HG03175 (cell line): ENCODE results near the gene PLA2G4C.

ENCODE experiments used
- ATAC-seq: cut with Tn5 transposase; IDR thresholded peaks from one replicate; pipeline ENCODE4 v1.9.1; 2021; ENCODE audit warnings: mild to moderate bottlenecking, moderate library complexity; ENCODE audit not compliant: unreplicated experiment

PLA2G4C gene

DNA sequence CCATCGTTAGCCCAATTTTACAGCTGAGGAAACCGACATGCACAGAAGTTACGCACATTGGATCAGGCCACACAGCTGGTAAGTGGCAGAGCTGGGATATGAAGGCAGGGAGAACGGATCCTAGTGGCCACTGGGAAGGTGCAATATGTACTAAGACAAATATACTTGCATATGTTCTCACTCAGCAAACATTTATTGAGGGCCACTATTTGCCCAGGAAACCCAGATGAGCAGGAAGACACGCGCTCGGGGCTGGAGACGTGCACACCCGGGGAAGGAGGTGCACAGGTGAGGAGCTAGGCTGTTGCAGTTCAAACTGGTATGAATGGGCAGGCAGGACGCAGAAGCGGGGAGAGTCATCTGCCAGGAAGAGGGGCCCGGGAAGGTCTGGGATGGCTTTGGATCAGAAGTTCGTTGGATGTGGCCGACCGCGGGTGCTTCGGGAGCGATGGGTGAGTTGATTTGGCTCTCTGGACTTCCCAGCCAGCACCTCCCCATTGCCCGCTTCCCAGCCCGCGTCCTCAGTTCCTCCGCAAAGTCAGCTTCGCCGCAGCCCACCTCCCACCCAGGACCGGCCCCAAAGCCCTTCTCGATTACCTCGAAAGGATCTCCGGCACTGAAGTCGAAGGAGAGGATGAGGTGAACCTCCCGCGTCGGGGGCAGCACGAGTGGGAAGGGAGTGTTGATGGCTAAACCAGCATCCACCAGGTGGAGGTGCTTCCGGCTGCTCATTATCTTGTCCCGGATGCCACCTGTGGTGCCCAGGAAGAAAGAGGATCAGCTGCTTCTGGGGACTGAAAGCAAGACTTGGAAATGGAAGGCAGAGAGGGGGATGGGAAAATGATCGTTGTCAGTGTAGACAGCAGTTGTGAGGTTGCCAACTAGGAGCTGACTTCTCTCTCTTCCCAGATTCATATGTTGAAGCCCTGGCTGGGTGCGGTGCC, 48.9 kb downstream of the PLA2G4C start:
- no peak for ATAC-seq

DNA sequence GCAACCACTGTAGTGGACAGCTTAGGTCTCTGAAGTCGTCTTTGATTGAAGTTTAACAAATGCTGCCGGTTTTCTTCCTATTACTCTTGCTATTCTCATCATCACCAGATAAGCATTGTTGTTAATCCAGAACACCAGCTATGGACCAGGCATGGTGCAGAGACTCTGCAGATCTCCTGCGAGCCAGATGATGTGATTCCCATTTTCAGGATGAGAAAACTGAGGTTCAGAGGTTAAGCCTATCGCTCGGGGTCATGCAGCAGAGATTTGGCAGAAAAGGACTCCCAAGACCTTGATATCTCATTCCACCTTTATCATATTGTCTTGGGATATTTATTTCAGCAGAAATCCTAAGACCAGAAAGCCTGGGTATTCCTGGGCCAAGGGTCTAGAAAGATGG, 50.2 kb downstream of the PLA2G4C start:
- no peak for ATAC-seq

DNA sequence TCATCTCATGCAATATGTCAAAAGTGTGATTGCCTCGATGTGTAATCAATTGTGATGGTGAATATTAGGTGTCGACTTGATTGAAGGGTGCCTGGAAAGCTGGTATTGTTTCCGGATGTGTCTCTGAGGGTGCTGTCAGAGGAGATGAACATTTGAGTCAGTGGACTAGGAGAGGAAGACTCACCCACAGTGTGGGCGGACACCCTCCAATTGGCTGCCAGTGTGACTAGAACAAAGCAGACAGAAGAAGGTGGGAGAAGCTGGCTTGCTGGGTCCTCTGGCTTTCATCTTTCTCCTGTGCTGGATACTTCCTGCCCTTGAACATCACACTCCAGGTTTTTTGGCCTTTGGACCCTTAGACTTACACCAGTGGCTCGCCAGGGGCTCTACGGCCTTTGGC, 51.3 kb downstream of the PLA2G4C start:
- ATAC-seq, result no peak

DNA sequence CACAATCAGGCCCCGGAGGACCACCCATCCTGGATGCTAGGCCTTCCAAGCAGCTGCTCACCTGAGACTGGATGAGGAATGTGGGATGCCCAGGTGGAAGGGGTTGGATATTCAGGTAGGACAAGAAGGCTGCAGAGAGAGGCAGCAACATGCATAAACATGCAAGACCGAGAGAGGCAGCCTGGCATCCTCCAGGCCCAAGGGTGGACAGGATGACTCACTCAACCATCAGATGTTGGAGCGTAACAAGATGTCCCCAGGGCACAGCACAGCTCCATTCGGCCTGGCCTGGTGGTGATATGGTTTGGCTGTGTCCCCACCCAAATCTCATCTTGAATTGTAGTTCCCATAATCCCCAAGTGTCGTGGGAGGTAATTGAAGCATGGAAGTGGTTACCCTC, 56.8 kb downstream of the PLA2G4C start:
- no peak for ATAC-seq

DNA sequence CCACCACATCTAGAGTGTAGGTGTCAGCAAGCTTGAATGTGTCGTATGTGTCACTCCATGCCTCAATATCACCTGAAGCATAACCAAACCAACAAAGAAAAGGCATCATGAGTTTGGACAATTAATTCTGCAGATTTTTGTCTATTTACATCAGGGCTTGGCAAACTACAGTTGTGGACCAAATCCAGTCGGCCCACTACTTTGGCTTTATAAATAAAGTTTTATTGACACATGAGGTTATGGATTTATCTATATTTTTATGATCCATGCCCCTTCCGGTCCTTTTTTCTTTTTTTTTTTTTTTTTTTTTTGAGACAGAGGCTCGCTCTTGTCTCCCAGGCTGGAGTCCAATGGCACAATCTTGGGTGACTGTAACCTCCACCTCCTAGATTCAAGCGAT, 57.5 kb downstream of the PLA2G4C start:
- ATAC-seq, result no peak

DNA sequence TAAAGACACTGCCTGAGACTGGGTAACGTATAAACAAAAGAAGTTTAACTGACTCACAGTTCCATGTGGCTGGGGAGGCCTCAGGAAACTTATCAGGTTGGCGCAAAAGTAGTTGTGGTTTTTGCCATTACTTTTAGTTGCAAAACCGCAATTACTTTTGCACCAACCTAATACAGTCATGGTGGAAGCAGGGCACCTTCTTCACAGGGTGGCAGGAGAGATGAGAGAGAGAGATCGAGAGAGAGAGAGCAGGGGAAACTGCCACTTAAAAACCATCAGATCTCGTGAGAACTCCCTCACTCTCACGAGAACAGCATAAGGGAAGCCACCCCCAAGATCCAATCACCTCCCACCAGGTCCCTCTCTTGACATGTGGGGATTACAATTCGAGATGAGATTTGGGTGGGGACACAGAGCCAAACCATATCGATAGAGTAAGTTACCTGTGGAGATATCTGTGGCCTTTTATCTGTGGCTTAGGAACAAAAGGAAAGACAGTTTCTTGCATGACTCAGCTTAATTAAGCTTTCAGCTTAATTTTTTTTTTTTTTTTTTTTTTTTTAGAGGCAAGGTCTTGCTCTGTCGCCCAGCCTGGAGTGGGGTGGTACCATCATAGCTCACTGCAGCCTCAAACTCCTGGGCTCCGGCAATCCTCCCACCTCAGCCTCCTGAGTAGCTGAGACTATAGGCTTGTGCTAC, 59.1 kb downstream of the PLA2G4C start:
- ATAC-seq, result no peak

DNA sequence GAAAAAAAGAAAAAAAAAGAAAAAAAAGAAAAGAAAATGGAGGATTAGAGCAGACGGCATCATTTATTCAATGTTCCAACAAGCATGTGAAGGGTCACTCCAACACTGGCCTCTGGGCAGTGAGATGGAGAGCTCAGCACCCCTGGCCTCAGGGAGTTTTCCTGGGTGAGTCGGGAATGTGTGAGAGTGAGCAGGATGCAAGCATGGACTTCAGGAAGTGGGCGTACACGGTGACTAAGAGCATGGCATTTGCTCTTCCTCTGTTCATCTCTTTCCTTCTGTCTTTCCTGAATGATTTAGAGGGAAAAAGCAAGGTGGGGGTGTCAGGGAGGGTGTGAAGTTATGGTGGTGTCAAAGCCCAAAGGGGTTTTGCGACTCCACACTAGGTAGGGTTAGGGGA, 66.1 kb downstream of the PLA2G4C start:
- ATAC-seq, result no peak

DNA sequence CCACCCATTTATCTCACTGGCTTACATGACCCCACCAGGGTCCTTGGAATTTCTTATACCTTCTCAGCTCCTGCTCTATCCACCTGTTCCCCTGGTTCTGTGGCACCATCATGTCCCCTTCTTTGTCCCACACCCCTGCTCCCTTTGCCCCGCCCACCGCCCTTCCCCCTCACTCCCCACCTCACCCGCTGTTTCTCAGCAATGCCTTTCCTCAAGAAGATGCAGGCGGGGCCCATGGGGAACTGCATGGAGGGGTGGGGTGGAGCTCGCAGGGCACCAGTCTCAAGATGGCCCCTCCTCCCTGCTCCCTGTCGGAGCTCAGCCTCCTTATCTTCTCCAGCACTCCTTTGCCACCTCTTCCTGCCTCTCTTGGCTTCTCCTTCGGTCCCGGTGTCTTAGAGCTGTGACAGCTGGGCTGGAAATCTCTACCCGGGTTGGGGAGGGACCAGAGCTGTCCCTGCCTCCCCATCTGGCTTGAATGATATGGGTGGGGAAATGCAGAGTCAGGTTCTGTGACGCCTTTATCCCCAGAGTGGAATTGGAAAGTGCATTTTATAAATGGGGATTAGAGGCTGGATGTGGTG, 66.8 kb downstream of the PLA2G4C start, which contains the start of gene CABP5:
TSS of gene CABP5 (minus strand) at position 405 of the 584 bp plus-strand sequence. CDS start at position 248, 157 bp downstream.
- ATAC-seq, result no peak

DNA sequence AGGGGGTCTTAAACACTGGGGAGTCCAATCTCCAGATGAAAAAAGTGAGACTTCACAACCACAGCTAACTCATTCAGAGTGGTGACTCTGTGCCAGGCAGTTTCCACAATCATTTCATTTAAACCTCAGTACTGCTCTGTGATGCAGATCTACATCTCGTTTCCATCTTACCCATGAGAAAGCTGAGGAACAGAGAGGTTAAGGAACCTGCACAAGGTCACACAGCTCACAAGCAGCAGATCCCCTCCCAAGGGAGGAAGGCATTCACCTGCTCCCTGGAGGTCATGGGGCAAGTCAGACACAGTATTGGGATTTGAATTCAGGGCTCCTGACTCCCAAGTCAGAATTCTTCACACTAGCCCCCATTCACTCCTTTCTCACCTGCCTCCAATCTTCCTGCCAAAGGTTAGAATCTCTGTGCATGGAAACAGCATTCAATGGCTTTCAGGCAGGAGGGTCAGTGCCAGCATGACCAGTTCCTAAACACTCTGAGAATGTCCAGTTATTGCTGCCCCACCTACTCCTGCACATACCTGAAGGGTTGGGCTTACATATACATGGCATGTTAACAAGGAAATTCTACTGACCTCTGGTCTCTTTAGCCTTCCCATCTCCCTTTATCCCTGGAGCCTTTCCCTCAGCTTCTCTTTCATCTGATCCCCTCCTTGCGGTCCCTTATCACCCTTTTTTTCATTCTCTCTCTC, 68.6 kb downstream of the PLA2G4C start:
- ATAC-seq, result no peak

DNA sequence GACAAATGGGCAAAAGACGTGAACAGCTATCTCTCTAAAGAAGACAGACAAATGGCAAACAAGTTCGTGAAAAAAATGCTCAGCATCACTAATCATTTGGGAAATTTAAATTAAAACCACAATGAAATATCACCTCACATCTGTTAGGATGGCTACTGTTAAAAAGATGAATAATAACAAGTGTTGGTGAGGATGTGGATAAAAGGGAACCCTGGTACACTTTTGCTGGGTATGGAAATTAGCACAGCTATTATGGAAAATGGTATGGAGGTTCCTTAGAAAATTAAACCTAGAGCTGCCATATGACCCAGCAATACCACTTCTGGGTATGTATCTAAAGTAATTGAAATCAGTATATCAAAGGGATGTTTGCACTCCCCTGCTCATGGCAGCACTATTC, 73.9 kb downstream of the PLA2G4C start:
- no peak for ATAC-seq

DNA sequence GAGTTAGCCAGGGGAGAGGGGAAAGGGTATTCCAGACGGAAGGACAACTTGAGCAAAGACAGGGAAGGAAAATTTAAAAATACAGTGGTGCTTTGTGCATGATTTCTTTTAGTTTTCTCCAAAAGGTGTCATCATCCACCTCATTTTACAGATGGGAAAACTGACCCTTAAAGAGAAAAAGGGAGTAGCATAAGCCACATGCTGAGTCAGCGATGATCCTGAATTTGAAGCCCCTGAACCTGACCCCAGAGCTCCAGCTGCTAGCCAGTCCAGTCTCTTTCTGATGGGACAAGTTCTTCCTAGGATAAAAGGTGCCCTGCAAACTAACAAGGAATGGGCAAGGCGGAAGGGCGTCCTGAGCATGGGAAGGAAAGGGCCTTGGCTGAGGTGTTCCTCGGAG, 77.0 kb downstream of the PLA2G4C start:
- ATAC-seq, result no peak

DNA sequence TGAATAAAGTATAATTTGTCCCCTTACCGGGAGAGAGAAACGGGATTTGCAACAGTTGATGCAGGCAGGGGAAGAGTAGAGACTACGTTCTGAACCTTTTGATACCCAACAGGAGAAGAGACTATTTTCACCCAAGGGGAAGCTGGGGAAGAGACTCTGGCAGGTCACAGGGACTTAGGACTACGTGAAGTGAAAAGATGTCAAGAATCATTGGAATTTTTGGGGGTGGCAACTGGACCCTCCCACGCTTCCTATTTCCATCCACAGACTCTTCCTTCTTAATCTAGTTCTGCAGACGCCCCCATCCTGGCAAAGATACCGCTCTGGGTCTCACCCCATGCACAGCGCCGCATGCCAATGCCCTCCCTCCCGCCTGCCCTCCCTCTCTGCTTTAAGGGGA, 80.5 kb downstream of the PLA2G4C start:
- no peak for ATAC-seq

DNA sequence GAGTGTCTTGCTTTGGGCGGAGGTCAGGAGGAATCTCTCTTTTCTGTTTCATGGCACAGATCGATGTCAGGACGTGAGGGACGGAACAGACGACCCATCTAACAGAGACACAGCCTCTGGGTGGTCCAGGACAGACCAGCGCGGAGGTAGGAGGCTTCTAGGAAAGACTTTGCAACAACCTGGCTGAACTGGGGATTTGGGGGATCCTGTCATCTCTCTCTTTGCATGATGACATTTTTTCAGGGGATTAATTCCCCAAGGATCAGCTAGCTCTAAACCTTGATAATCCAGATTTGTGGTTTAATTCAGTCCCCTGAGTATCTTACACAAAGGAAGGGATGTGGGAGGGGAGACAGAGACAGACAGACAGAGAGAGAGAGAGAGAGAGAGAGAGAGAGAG, 81.2 kb downstream of the PLA2G4C start:
- no peak for ATAC-seq

DNA sequence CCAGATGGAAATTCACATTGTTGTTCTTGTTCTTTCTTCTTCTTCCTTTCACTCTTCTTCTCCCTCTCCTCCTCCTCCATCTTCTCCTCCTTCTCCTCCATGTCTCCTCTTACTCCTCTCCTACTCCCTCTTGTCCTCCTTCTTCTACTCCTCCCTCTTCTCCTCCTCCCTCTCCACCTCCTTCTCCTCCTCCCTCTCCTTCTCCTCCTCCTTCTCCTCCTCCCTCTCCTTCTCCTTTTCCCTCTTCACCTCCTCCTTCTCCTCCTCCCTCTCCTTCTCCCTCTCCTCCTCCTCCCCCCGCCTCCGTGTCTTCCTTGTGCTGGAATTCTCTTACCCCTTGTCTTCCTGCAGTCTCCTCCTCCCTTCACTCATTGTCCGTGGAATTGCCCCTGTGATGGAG, 85.1 kb downstream of the PLA2G4C start:
- ATAC-seq, result no peak

DNA sequence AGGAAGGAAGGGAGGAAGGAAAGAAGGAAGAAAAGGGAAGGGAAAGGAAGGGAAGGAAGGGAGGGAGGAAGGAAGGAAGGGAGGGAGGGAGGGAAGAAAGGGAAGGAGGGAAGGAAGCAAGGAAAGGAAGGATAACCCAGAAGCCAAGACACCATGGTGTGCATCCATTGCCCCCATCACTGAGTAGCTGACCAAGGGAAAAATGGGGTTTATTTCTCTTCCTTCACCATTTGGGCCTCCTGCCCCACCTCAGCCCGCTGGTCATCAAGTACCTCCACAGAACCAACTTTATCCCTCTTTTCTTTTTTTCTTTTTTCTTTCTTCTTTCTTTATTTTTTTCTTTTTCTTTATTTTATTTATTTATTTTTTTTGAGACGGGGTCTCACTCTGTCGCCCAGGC, 87.1 kb downstream of the PLA2G4C start:
- ATAC-seq, result no peak

DNA sequence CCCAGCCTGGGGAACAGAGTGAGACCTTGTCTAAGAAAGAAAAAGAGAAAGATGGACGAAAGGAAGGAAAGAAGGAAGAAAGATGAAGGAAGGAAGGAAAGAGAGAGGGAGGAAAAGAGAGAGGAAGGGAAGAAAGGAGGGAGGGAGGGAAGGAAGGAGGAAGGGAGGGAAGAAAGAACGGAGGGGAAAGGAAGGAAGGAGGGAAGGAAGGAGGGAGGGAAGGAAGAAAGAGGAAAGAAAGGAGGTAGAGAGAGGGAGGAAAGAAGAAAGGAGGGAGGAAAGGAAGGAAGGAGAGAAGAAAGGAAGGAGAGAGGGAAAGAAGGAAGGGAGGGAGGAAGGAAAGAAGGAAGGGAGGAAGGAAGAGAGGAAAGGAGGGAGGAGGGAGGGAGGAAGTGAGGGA, 87.6 kb downstream of the PLA2G4C start:
- ATAC-seq, result no peak

DNA sequence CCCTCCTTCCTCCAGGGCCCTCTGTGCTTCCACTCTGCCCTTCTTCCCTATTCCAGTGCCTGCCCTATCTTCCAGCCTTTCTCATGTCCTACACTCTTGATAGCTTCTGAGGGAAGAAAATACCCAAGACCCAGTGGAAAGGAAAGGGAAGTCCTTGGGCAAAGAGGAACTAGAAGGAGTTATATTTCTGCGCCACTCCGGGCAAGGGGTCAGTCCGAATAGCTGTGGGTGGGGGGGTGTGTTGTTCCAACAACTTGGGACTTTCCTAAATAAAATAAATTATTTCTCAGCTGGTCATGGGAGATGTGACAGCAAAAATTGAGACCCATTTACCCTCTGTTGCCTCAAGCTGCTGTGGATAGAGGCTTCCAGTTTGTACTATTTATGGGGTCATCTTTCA, 89.9 kb downstream of the PLA2G4C start:
- ATAC-seq, result no peak

DNA sequence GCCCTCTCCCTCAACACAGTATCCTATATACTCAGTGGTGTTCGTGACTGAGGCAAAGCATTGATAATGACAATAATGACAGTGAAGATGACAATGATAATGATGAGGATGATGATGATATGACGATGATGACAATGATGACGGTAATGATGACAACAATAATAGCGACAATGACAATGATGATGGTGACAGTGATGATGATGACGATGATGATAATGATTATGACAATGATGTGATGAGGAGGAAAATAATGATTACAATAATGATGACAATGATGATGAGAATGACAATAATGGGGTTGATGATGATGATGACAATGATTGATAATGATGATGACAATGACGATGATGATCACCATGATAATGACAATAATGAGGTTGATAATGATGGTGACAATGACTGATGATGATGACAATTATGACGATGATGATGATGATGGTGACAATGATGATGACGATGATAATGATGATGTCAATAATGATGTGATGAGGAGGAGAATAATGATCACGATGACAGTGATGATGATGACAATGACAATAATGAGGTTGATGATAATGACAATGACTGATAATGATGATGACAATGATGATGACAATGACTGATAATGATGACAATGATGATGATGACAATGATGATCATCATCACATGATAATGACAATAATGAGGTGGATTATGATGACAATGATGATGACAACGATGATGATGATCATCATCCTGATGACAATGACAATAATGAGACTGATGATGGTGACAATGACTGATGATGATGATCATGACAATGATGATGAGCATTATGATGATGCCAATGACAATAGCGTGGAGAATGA, 99.5 kb downstream of the PLA2G4C start:
- ATAC-seq, result no peak

DNA sequence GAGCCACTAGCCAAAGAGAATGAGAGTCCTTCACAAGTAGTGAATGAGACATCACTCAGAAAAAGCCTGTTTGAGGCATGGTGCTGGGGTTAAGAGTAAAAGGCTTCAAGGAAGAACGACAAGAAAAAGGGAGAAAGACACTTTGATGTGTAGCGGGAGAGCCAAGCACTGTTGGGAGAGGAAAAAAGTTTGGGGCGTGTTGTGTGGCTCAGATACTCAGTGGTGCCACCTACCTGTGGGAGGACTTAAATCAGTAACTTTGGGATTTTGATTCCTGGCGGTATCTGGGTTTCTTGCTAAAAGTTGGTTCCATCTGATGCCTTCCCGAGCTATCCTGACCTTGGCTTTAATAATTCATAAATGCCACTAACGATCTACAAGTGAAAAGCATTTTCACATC, 103.9 kb downstream of the PLA2G4C start:
- no peak for ATAC-seq

DNA sequence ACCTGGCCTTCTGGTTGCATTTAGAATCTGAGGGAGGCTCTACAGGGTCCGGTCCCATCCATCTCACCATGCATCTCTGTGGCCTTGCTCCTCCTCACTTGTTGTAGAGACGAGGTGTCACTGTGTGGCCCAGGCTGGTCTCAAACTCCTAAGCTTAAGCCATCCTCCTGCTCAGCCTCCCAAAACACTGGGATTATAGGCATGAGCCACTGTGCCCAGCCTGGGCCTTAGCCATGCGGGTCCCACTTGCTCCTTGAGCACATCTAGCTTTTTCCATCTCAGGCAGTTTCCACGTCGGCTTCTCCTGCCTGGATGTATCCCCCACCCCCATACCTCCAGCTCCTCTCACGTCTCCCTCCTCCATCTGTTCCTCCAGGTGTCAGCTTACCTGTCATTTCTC, 106.4 kb downstream of the PLA2G4C start:
- ATAC-seq, result no peak
